GM18867 (cell line): Measurements from ENCODE around the gene MARCHF6.

Experiments used
- ATAC-seq: cut with Tn5 transposase; IDR thresholded peaks from one replicate; pipeline ENCODE4 v1.9.1; 2021; ENCODE audit warnings: mild to moderate bottlenecking, moderate library complexity; ENCODE audit not compliant: unreplicated experiment

The MARCHF6 gene

DNA sequence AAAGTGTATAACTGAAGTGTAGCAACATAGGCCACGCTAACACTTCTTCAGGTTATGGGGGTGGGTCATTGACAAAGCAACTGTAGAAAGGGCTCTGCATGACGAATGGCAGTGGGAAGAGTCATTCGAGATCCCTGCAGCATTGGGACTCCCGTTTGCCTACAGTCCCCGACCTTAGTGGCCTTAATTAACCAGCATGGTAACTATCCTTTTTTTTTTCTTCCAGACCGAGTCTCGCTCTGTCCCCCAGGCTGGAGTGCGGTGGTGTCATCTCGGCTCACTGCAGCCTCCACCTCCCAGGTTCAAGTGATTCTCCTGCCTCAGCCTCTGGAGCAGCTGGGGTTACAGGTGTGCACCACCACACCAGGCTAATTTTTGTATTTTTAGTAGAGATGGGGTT lies 31.6 kb upstream of the MARCHF6 start:
- ATAC-seq = no peak

DNA sequence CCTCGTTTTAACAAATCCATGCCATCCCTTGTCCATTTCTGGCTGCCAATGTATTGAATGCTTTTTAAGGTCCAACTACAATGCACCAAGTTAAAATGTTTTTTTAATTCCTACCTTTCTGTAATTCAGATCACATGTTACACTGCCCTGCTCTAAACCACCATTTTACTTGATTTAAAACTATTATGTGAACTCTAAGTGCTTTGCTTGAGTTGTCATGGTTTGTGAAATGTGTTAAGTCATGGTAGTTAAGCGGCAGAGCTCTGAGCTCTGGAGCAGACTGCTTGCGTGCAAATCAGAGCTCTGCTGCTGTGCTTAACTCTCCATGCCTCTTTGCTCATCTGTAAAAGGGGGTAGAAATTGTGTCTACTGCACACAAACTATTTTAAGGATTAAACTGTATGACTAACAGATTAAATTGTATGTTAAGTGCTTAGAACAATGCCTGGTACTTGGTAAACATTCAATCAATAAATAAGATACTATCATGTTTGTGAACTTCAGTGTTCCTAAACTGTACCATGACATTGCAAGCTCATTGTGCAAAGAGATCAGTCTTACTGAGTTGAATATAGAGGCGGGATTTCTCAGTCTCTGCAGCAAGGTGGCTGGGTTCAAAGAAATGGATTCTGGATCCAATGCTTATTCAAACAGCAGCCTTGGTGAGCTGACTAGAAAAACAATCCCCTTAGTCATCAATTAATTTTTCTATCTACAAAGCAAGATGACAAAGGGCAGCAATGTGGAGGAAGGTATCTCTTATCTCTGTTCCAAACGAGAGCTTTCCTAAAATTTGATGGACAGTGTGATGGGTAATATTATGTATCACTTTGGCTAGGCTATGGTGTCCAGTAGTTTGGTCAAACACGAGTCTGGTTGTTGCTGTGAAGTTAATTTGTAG lies 29.7 kb upstream of the MARCHF6 start:
- no peak for ATAC-seq

- no peak for ATAC-seq
These were observed 28.8 kb upstream of the MARCHF6 start for GRCh38 chr5:10324518-10325370.

DNA sequence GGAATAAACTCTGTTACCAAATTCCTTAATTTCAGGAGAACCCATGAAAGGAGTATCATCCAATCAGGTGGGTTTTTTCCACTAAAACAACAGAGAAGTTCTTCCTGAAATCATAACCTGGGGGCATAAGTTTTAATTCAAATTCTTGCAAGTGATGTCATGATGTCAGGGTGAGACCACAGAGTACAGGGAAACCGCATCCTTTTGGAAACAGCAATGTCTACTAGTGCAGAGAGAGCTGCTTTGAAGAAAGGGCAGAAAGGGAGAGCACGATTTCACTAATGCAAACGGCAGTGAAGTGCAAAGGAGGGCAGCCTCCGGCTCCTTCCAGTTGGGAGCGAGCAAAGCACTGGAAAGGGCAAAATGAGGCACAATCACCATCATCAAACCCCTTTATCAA lies 25.2 kb upstream of the MARCHF6 start:
- ATAC-seq = no peak

DNA sequence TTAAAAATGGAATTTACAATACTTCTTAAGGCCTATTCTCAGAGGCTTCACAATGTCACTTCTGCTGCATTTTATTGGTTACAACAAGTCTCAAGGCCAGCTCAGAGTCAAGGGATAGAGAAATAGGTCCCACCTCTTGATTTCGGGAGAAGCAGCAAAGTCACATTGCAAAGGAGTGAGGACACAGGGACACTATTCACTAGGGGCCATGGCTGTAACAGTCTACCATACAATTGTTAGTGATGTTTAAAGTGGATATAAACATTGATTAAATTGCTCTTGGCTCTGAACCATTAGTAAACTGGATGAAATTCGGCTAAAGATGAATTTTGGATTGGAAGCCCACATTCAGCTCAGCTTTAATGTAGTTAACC lies 24.1 kb upstream of the MARCHF6 start:
- ATAC-seq = no peak

DNA sequence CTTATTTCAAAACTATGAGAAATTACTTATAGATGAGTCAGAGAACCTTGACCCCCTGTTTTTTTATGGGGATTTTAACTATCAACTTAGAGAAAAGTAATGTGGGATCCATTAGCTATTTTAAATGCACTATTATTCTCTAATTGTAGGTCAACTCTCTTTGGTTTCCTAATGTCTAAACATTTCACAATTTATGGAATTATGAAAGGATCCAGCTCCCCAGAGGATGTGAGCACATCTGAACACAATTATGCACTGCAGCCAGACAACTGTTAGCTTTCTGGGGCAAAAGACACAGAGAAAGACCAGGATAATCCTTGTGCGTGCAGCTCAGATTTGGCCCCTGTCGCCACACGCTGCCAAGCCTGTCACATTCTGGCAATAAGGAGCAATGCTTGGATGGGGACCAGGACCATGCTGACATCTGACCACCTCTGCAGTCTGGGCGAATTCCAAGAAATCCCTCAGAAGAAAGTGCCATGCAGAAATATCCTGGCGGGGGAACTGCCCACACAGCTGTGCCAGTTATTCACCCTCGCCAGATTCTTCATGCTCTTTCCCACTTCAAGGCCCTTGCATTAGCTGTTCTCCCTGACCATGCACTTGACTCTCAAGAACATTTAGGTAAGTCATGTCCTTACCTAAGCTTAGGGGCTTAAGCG lies 23.5 kb upstream of the MARCHF6 start:
- ATAC-seq = no peak

GRCh38 chr5:10330511-10331230 lies 22.8 kb upstream of the MARCHF6 start:
- ATAC-seq = no peak

- no peak for ATAC-seq
These were observed 22.1 kb upstream of the MARCHF6 start for GRCh38 chr5:10331341-10331796.

GRCh38 chr5:10332301-10332700 lies 21.2 kb upstream of the MARCHF6 start:
- no peak for ATAC-seq

DNA sequence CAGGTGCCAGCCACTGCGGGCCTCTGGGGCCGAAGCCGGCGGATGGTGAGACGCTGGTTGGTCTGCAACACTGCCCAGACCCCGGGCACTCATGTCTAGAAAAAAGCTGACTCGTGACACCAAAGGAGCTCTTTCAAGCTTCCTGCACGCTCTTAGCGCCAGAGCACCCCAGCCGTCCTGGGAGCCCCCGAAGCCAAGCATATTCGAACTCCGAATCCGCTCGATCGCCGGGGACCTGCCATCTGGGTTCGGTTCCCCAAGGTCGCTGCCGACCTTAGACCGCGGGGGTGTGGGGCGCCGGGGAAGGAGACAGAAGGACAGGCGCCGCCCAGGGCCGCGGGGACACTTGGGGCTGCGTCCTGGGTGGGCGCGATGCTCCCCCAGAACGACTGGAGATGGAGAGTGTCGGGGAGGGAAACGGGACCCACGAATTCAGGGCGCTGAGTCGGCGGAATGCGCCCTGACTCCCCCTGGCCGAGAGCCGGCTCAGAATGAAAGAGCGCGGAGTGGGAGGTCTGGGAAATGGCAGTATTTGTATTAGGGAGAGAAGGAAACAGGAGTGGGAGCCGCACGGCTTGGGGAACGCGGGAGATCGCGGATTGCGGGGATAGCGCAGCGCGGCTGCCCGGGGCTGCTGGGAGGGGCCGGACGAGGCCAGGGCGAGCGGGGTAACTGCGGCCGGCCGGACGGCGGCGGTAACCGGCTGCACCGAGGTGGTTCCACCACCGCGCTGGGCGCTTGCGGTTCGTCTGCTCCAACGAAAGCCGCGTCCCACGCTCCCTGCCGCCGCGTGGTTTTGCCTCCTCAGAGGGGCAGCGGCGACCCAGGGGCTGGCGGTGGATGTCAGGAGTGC lies 20.1 kb upstream of the MARCHF6 start:
- ATAC-seq = peak; percentile 67

- ATAC-seq = no peak
These were observed 18.7 kb upstream of the MARCHF6 start for GRCh38 chr5:10334831-10335230.

GRCh38 chr5:10335711-10336470 lies 17.6 kb upstream of the MARCHF6 start:
- no peak for ATAC-seq

GRCh38 chr5:10337107-10337506 lies 16.4 kb upstream of the MARCHF6 start:
- ATAC-seq = no peak

GRCh38 chr5:10337986-10338385 lies 15.5 kb upstream of the MARCHF6 start:
- no peak for ATAC-seq

DNA sequence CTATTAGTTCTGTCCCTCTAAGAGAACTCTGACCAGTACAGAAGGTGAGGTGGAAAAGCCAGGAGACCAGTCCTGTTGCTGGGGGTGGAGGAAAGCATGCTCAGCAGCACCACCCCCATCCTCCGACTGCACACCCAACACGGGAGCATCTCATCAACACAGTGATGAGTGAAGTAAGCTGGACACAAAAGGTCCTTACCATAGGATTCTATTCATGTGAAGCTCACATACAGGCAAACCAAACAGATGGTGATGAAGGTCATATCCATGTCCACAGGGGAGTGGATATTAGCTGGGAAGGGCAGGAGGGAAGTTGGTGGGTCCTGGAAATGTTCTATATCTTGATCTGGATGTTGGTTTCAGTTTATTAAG lies 14.8 kb upstream of the MARCHF6 start:
- ATAC-seq = no peak

- no peak for ATAC-seq
These were observed 14.3 kb upstream of the MARCHF6 start for GRCh38 chr5:10339058-10339811.

- no peak for ATAC-seq
These were observed 13.5 kb upstream of the MARCHF6 start for GRCh38 chr5:10339958-10340357.

- no peak for ATAC-seq
These were observed 10.0 kb upstream of the MARCHF6 start for GRCh38 chr5:10343486-10343885.
